Kidney glomerular epithelial cell (primary cell): ENCODE data around the gene PPP1R9A.
"Not testable (repeated sequence)": the region's sequence is repeated elsewhere in the genome, so short reads cannot be mapped to it uniquely, and the experiment has no call there.

Source experiments
- DNase-seq: peaks from one replicate; lab custom pipeline; 2025; lab: John Stamatoyannopoulos, UW

Gene PPP1R9A

GRCh38 chr7:94975336-94975735 is 67.9 kb downstream of the PPP1R9A start:
- peak; percentile 55 for DNase-seq

DNA sequence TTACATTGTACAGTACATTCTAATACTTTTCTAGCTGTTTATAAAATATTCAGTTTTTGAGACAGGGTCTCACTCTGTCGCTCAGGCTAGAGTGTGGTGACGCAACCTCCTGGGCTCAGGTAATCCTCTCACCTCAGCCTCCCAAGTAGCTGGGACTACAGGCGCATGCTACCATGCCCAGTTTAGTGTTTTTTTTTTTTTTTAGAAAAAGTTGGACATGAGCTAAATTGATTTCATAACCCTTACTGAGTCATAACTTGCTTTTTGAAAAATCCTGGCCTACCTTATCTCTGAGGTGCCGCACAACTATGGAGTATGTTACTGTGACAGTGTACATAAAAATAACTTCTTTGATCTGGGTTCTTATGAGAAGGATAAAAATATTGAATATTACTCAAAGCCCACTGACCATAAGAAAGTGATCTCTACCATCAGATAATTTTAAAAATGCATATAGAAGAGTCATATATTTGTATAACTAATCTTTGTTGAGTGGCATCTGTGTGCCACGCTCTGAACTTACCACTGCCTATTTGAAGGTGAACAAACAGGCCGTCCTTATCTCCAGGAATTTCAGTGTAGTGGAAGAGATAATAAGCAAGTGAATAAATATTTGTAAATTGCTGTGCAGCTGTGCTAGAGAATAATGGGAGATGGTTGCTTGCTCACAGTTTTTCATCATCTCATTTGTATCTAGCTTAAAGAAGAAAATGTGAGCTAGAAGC is 73.2 kb downstream of the PPP1R9A start:
- no peak for DNase-seq

DNA sequence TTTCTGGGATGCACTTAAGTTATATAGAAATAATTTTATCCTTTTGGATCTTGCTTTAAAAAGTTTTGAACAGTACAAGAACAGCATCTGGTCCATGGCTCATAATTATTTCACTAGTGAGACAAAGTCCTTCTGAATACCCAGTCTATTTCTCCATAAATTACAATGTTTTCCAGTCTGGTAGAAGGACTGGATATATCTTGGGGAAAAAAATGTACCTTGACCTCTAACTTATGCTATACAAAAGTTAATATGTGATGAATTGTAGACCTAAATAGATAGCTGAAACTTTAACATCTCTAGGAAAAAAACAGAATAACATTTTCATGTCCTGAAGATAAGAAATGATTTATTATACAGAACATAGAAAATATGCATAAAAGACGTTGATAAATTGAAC is 88.5 kb downstream of the PPP1R9A start:
- DNase-seq = no peak

DNA sequence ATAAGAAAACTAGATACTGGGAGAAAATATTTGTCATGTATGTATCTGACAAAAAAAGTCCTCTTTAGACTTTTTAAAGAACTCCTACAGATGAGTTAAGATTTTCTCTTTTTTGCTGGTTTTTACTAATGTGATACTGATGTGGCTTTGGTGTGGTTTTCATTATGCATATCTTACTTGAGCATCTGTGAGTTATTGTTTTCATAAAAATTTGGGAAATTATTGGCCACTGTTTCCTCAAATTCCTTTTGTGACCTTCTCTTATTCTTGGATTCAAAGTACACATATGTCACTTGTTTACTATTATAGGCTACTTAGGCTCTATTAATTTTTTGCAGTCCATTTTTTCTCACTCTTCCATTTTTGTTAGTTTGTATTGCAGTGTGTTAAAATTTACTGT is 89.0 kb downstream of the PPP1R9A start:
- DNase-seq = no peak

- DNase-seq = no peak
Measured at GRCh38 chr7:94997547-94997946, 90.2 kb downstream of the PPP1R9A start.

DNA sequence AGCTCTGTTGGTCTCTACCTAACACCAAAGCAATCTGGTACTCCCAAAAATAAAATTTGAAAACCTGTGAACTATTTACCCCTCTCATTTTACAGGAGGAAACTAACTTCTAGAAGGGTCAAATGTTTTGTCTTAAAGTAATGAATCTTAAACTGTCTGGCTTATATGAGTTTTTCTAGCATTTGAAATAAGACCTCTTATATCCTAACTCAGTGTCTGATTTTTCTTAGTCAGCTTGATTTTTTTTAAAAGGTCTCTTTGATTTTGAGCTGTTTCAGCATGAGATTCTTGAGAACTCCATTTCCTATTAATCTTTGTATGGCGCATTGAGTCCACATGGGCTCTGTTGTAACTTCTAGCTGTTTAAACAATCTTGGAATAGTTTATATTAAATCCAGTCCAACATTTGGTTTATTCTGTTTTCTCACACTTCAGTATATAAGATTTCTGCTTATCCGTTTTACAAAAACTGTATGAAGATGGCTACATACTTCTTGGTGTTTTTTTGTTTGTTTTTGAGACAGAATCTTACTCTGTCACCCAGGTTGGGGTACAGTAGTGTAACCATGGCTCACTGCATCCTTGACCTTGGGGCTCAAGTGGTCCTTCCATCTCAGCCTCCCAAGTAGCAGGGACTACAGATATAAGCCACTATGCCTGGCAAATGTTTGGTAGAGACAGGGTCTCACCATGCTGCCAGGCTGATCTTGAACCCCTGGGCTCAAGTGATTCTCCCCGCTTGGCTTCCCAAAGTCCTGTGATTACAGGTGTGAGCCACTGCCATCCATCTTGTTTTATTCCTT is 91.1 kb downstream of the PPP1R9A start:
- no peak for DNase-seq

GRCh38 chr7:94999069-94999351 is 91.6 kb downstream of the PPP1R9A start:
- DNase-seq = no peak

GRCh38 chr7:94999601-95000000 is 92.2 kb downstream of the PPP1R9A start:
- not testable (repeated sequence) for DNase-seq

GRCh38 chr7:95001258-95001657 is 93.9 kb downstream of the PPP1R9A start:
- DNase-seq = no peak

- DNase-seq = no peak
Measured at GRCh38 chr7:95001815-95002561, 94.6 kb downstream of the PPP1R9A start.

DNA sequence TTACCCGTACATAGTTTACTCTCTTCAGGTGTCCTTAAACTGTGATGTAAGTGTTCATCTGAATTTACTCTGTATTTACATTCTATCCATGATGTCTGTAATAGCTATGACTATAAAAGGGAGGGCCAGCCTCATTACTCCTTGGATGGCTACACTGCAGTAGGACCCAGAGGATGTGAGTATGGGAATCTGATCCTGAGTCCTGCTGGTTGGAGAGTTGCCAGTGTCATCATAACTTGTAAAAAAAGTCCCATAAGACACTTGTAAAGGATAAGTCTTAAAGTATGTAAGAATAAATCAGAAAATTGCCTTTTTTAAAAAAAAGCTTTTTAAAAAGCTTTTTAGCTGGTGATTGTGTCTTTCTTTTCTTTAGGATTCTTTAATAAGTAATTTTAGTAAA is 95.4 kb downstream of the PPP1R9A start:
- no peak for DNase-seq

DNA sequence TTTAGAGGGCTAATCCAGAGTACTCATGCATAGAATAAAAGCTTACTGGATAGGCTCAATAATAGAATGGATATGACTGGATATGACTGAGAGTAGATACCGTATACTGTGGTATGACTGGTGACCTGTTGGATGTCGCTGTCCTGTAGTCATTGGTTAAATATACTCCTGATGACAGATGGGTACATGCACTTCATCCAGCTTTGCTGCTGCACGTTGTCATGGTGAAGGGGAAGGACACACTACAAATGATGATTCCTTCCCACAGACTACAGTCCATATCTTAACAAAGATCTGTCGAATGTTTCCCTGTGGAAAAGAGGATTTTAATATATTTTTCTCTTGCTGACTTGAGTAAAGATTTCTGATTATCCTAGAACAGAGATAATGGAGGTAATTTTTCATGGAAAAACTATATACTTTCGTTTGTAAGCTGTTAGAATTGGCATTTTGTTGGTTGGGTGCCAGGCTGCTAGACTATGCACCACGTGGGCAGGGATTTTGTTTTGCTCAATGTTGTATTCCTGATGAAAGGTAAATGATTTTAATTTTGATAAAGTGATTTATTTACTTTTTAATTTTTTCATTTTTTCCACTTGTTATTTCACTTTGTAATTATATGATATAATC is 97.3 kb downstream of the PPP1R9A start:
- no peak for DNase-seq

- DNase-seq = no peak
Measured at GRCh38 chr7:95006010-95006409, 98.6 kb downstream of the PPP1R9A start.

DNA sequence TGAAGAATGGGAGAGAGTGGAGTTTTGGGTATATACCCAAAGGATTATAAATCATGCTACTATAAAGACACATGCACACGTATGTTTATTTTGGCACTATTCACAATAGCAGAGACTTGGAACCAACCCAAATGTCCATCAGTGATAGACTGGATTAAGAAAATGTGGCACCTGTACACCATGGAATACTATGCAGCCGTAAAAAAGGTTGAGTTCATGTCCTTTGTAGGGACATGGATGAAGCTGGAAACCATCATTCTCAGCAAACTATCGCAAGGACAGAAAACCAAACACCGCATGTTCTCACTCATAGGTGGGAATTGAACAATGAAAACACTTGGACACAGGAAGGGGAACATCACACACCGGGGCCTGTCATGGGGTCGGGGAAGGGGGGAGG is 101.4 kb downstream of the PPP1R9A start:
- DNase-seq = not testable (repeated sequence)

- DNase-seq = peak; percentile 93
Measured at GRCh38 chr7:95011146-95011928, 103.9 kb downstream of the PPP1R9A start.

DNA sequence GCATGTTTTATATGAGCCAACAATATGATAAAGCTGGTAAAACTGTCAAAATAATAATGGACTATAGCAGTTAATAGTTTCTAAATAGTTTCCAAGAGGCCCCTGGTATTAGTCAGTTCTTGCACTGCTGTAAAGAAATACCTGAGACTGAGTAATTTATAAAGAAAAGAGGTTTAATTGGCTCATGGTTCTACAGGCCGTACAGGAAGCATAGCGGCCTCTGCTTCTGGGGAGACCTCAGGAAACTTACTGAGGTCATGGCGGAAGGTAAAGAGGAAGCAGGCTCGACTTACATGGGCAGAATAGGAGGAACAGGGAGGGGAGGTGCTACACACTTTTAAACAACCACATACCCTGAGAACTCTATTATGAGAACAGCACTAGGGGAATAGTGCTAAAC is 104.6 kb downstream of the PPP1R9A start:
- peak; percentile 73 for DNase-seq

DNA sequence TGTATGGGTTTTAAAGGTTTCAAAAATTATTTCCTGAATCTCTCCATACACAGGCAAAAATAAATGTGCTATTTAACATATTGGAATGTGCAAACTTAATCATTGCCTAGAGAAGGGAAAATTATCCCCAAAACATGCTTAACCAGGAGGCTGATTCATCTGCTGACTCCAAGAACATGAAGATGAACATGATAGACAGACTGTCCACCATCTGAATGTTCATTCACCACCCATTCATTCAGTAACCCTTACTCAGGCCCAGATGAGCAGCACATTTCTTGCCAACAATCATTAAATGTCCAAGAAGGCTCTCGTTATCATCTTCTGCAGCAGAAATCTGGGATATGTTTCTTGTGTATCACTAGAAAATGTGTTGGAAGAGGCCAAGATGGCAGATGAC is 110.6 kb downstream of the PPP1R9A start:
- DNase-seq = no peak

DNA sequence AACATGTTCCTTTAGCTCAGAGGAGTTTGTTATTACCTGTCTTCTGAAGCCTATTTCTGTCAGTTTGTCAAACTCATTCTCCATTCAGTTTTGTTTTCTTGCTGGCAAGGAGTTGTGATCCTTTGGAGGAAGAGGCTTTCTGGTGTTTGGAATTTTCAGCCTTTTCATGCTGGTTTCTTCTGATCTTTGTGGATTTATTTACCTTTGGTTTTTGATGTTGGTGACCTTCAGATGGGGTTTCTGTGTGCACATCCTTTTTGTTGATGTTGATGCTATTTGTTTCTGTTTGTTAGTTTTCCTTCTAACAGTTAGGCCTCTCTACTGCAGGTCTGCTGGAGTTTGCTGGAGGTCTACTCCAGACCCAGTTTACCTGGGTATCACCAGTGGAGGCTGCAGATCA is 118.6 kb downstream of the PPP1R9A start:
- no peak for DNase-seq

DNA sequence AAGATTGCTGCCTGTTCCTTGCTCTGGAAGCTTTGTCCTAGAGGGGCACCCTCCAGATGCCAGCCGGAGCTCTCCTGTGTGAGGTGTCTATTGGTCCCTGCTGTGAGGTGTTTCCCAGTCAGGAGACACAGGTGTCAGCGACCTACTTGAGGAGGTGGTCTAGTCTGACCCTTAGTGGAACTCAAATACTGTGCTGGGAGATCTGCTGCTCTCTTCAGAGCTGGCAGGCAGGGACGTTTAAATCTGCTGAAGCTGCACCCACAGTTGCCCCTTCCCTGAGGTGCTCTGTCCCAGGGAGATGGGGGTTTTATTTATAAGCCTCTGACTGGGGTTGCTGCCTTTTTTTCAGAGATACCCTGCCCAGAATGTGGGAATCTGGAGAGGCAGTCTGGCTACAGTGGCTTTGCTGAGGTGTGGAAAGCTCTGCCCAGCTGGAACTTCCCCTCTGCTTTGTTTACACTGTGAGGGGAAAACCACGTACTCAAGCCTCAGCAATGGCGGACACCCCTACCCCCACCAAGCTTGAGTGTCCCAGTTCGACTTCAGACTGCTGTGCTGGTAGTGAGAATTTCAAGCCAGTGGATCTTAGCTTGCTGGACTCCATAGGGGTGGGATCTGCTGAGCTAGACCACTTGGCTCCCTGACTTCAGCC is 119.2 kb downstream of the PPP1R9A start:
- no peak for DNase-seq

GRCh38 chr7:95027234-95027872 is 120.0 kb downstream of the PPP1R9A start:
- no peak for DNase-seq

GRCh38 chr7:95028683-95029082 is 121.3 kb downstream of the PPP1R9A start:
- DNase-seq = no peak
